ENCODE results near the gene NFKB1. TPM values are rescaled to one million over a fixed set of nuclear protein-coding genes. Genes with fewer than 3 reads are reported as not detected.
A peak's percentile ranks its signal among the peaks of the same experiment; 100 is the strongest.

Gene NFKB1
- total RNA-seq, 8 experiments from 2014 or later = 5.0 to 45.7 (median 10.2) TPM

GRCh38 chr4:102541697-102542096 is 40.5 kb downstream of the NFKB1 start:
- in situ Hi-C loops (cut with MboI; ENCODE audit: low pct_unique_long_range_greater_than_20kb in 2 of 9, low sequenced_read_pairs in 9 of 9, unreplicated experiment in 9 of 9) = no loop called here
- H3K4me3 ChIP-seq = no peak overlapping the region
- no peak overlapping the region for H3K27ac ChIP-seq
- H3K4me1 ChIP-seq (replicated peaks in 1 of 2) = no peaks in the 10 kb centered on the region
- peak in 4 of 8 experiments; percentile 36 to 72 (median 56) for ATAC-seq (replicated peaks in 6 of 8)
- 50 to 82% (median 67%) methylated on average over 1 to 4 of the region's 4 CpGs; no CpG with 5 or more reads in 6 of the 10 experiments for WGBS, 10 experiments

GRCh38 chr4:102543030-102543928 is 42.1 kb downstream of the NFKB1 start:
- 77 to 98% (median 92%) methylated on average over 4 to 12 of the region's 12 CpGs for WGBS, 10 experiments
- H3K4me1 ChIP-seq (replicated peaks in 1 of 2) = no peaks in the 10 kb centered on the region
- ATAC-seq (replicated peaks in 6 of 8) = no peak
- no peak overlapping the region for H3K27ac ChIP-seq
- no peak overlapping the region for H3K4me3 ChIP-seq
- in situ Hi-C loops (cut with MboI; ENCODE audit: low pct_unique_long_range_greater_than_20kb in 2 of 9, low sequenced_read_pairs in 9 of 9, unreplicated experiment in 9 of 9) = no loop called here

GRCh38 chr4:102546635-102547034 is 45.5 kb downstream of the NFKB1 start:
- ATAC-seq (replicated peaks in 6 of 8) = no peak
- in situ Hi-C loops (cut with MboI; ENCODE audit: low pct_unique_long_range_greater_than_20kb in 2 of 9, low sequenced_read_pairs in 9 of 9, unreplicated experiment in 9 of 9) = no loop called here
- H3K4me3 ChIP-seq = no peak overlapping the region
- no peak overlapping the region for H3K27ac ChIP-seq
- H3K4me1 ChIP-seq (replicated peaks in 1 of 2) = no peaks in the 10 kb centered on the region

- WGBS, 10 experiments = 70 to 100% (median 100%) methylated on average over 1 to 2 of the region's 2 CpGs; no CpG with 5 or more reads in 3 of the 10 experiments
- in situ Hi-C loops (cut with MboI; ENCODE audit: low pct_unique_long_range_greater_than_20kb in 2 of 9, low sequenced_read_pairs in 9 of 9, unreplicated experiment in 9 of 9) = no loop called here
- Histone ChIP-seq H3K27ac (no peak overlapping the region), H3K4me3 (no peak overlapping the region), H3K4me1 (replicated peaks in 1 of 2) (no peaks in the 10 kb centered on the region)
- no peak for ATAC-seq (replicated peaks in 6 of 8)
Measured at GRCh38 chr4:102547973-102548372, 46.8 kb downstream of the NFKB1 start.

- ATAC-seq (replicated peaks in 6 of 8) = peak in 4 of 8 experiments; percentile 38 to 83 (median 78)
- no peak overlapping the region for H3K4me3 ChIP-seq
- in situ Hi-C loops (cut with MboI; ENCODE audit: low pct_unique_long_range_greater_than_20kb in 2 of 9, low sequenced_read_pairs in 9 of 9, unreplicated experiment in 9 of 9) = no loop called here
- H3K27ac ChIP-seq = no peak overlapping the region
- WGBS, 10 experiments = 67 to 100% (median 89%) methylated on average over 2 to 4 of the region's 4 CpGs; no CpG with 5 or more reads in 2 of the 10 experiments
- H3K4me1 ChIP-seq (replicated peaks in 1 of 2) = no peaks in the 10 kb centered on the region
Measured at GRCh38 chr4:102551958-102552565, 50.9 kb downstream of the NFKB1 start.

GRCh38 chr4:102552781-102553180 is 51.6 kb downstream of the NFKB1 start:
- no peak overlapping the region for H3K4me3 ChIP-seq
- WGBS, 10 experiments = 75 to 100% (median 100%) methylated on average over 1 of the region's 1 CpG; no CpG with 5 or more reads in 3 of the 10 experiments
- ATAC-seq (replicated peaks in 6 of 8) = no peak
- H3K4me1 ChIP-seq (replicated peaks in 1 of 2) = no peaks in the 10 kb centered on the region
- in situ Hi-C loops (cut with MboI; ENCODE audit: low pct_unique_long_range_greater_than_20kb in 2 of 9, low sequenced_read_pairs in 9 of 9, unreplicated experiment in 9 of 9) = no loop called here
- H3K27ac ChIP-seq = no peak overlapping the region

GRCh38 chr4:102553982-102554381 is 52.8 kb downstream of the NFKB1 start:
- no peak for ATAC-seq (replicated peaks in 6 of 8)
- in situ Hi-C loops (cut with MboI; ENCODE audit: low pct_unique_long_range_greater_than_20kb in 2 of 9, low sequenced_read_pairs in 9 of 9, unreplicated experiment in 9 of 9) = no loop called here
- Histone ChIP-seq H3K27ac (no peak overlapping the region), H3K4me3 (no peak overlapping the region), H3K4me1 (replicated peaks in 1 of 2) (no peaks in the 10 kb centered on the region)
- 11 to 100% (median 100%) methylated on average over 1 of the region's 1 CpG; no CpG with 5 or more reads in 1 of the 10 experiments for WGBS, 10 experiments

GRCh38 chr4:102554482-102554881 is 53.3 kb downstream of the NFKB1 start:
- in situ Hi-C loops (cut with MboI; ENCODE audit: low pct_unique_long_range_greater_than_20kb in 2 of 9, low sequenced_read_pairs in 9 of 9, unreplicated experiment in 9 of 9) = no loop called here
- WGBS, 10 experiments = 48 to 100% (median 80%) methylated on average over 1 to 5 of the region's 5 CpGs; no CpG with 5 or more reads in 1 of the 10 experiments
- peak in 2 of 8 experiments; percentile 33 to 64 for ATAC-seq (replicated peaks in 6 of 8)
- Histone ChIP-seq H3K27ac (no peak overlapping the region), H3K4me3 (no peak overlapping the region), H3K4me1 (replicated peaks in 1 of 2) (no peaks in the 10 kb centered on the region)

GRCh38 chr4:102554992-102555391 is 53.8 kb downstream of the NFKB1 start:
- in situ Hi-C loops (cut with MboI; ENCODE audit: low pct_unique_long_range_greater_than_20kb in 2 of 9, low sequenced_read_pairs in 9 of 9, unreplicated experiment in 9 of 9) = no loop called here
- Histone ChIP-seq H3K4me3 (no peak overlapping the region), H3K4me1 (replicated peaks in 1 of 2) (no peaks in the 10 kb centered on the region), H3K27ac (no peak overlapping the region)
- peak in 1 of 8 experiments; percentile 63 for ATAC-seq (replicated peaks in 6 of 8)

- Histone ChIP-seq H3K4me1 (replicated peaks in 1 of 2) (no peaks in the 10 kb centered on the region), H3K4me3 (no peak overlapping the region), H3K27ac (no peak overlapping the region)
- 85 to 100% (median 93%) methylated on average over 2 of the region's 2 CpGs; no CpG with 5 or more reads in 5 of the 10 experiments for WGBS, 10 experiments
- ATAC-seq (replicated peaks in 6 of 8) = no peak
- in situ Hi-C loops (cut with MboI; ENCODE audit: low pct_unique_long_range_greater_than_20kb in 2 of 9, low sequenced_read_pairs in 9 of 9, unreplicated experiment in 9 of 9) = no loop called here
Measured at GRCh38 chr4:102557636-102558035, 56.5 kb downstream of the NFKB1 start.

- in situ Hi-C loops (cut with MboI; ENCODE audit: low pct_unique_long_range_greater_than_20kb in 2 of 9, low sequenced_read_pairs in 9 of 9, unreplicated experiment in 9 of 9) = no loop called here
- ATAC-seq (replicated peaks in 6 of 8) = no peak
- 38 to 93% (median 84%) methylated on average over 3 to 5 of the region's 5 CpGs for WGBS, 10 experiments
- Histone ChIP-seq H3K4me1 (replicated peaks in 1 of 2) (no peaks in the 10 kb centered on the region), H3K27ac (no peak overlapping the region), H3K4me3 (no peak overlapping the region)
Measured at GRCh38 chr4:102560115-102560514, 59.0 kb downstream of the NFKB1 start.

- 57 to 100% (median 94%) methylated on average over 1 to 4 of the region's 4 CpGs for WGBS, 10 experiments
- in situ Hi-C loops (cut with MboI; ENCODE audit: low pct_unique_long_range_greater_than_20kb in 2 of 9, low sequenced_read_pairs in 9 of 9, unreplicated experiment in 9 of 9) = no loop called here
- Histone ChIP-seq H3K27ac (no peak overlapping the region), H3K4me1 (replicated peaks in 1 of 2) (no peaks in the 10 kb centered on the region), H3K4me3 (no peak overlapping the region)
- ATAC-seq (replicated peaks in 6 of 8) = no peak
Measured at GRCh38 chr4:102560571-102561341, 59.6 kb downstream of the NFKB1 start.

- ATAC-seq (replicated peaks in 6 of 8) = peak in 2 of 8 experiments; percentile 51 to 68
- in situ Hi-C loops (cut with MboI; ENCODE audit: low pct_unique_long_range_greater_than_20kb in 2 of 9, low sequenced_read_pairs in 9 of 9, unreplicated experiment in 9 of 9) = no loop called here
- Histone ChIP-seq H3K4me1 (replicated peaks in 1 of 2) (no peaks in the 10 kb centered on the region), H3K27ac (no peak overlapping the region), H3K4me3 (no peak overlapping the region)
- 60 to 100% (median 96%) methylated on average over 1 of the region's 1 CpG; no CpG with 5 or more reads in 4 of the 10 experiments for WGBS, 10 experiments
Measured at GRCh38 chr4:102563000-102563399, 61.8 kb downstream of the NFKB1 start.
